ENCODE data around the gene SERTAD4.
A peak's percentile ranks its signal among the peaks of the same experiment; 100 is the strongest.

Gene SERTAD4

DNA sequence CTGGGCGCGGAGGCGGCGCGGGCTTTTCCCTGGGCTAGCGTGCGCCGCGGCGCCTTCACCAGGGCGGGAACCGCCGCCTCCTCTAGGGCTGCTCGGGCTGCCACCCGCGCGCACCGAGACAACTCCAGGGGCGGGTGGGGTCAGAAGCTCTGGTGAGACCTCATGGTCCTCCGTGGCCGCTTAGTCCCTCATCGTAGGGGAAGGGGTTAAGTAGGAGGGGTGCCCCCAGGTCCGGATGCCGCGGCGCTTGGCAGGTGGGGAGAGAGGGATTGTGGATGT lies 559 bp downstream of the SERTAD4 start:
- no peak for DNase-seq (ENCODE audit: low spot score)

DNA sequence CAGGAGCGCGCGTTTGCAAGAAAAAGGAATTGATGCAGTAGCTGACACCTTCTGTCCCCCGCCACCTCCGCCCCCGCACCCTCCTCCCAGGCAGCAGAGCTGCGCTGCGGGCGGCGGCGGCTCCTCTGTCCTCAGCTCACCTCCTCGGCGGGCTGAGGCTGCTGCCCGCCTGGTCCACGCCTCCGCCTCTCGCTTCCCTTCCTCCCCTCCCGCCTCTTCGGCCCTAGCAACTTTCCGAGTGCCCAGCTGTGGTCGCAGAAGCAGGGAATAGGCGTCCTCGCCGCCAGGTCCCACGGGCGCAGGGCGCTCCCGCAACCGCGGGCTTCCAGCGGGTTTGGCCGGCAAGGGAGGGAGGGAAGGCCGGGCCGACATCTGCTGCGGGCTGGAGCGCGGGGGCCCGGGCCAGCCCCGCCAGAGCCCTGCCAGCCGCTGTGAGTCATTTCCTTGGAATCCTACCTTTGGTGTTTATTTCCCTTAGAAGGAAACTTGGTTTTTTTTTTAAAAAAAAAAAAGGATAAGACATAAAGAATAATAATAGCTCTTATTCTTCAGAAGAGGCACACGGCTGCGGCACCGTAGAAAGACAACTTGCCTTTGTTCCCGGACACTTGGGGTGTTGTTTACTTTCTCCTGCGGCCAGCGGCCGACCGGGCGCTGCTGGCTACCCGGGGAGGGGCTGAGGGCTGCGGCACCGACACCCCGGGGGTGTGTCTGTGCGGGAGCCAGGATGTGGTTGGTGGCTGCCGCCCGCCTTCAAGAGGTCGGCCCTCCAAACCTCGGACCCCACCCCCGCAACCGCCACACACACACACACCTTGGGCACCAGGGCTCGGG lies 1.1 kb downstream of the SERTAD4 start:
- peak; percentile 11 for DNase-seq (ENCODE audit: low spot score)

DNA sequence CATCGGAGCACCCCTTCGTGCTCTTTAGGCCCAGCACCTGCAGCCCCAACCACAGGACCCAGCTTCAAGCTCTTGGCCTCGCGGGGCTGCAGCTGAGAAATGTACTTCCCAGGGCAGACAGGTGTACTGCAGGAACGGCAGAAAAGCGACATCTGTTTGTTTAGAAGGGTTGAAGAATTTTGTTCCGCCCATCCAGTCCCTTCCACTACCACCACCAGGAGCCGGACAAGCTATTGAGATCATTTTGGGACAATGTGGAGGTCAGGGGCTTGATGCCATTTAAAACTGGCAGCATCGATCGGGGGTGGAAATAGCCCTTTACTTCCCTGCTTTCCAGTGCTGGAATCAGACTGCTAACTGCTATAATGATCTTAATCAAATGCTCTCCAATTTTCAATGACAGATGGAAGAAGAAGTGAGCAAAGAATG lies 1.7 kb downstream of the SERTAD4 start:
- no peak for DNase-seq (ENCODE audit: low spot score)

DNA sequence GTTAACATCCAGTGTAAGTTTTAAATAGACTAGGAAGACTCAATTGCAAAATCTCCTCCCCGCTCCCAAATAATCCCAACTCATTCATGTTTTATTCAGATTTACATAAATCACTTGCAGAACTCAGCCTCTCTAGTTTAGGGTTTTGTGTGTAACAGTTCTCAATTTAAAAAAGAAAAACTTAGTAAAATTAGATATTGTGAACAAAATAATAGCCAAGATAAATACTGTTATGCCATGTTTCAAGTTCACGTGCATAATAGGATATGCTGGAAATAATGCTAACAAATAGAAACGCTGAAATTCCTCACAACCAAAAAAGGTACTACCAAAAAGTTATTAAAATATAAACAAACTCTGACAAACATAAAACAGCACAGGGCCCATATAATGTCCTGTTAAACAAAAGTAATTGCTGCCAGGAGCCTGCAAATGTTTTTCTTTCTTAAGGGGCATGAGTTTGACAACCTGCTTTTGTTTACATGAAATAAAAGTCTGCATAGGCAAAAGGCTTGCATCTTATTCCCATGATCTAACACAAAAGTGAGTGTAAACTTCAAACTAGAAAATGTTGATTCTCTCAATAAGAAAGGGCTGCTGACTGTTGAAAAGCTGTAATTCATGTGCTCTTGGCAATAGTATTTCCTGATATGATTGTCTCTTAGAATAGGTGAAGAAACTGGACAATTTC lies 2.9 kb downstream of the SERTAD4 start:
- DNase-seq (ENCODE audit: low spot score) = no peak

- DNase-seq (ENCODE audit: low spot score) = no peak
Measured at GRCh38 chr1:210236386-210236839, 3.8 kb downstream of the SERTAD4 start.

DNA sequence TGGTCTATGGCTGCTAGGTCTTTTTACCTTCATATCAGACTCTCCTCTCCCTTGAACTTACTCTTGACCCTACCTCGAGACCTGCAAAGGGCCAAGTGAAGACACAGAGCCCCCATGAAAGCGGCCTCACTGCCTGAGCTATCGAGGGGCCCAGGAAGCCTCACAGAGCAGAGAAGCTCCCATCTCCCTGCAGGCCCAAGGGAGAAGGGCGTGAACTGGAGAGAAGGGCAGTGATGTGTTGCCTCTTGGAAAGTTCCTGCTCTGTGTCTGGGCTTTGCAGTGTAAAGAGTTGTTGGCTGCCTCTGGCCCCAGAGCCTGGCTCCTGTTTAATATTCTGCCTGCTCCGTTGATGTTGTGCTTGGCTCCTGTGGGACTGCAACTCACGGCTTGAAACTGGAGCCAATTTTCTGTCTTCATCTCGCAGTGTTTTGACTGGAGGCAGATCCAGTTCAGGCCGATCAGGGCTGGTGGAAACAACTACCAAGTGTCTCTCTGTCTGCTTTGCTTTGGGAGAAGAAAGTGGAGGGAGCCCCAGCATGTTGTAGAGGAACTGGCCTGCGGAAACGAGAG lies 4.3 kb downstream of the SERTAD4 start:
- DNase-seq (ENCODE audit: low spot score) = no peak

- no peak for DNase-seq (ENCODE audit: low spot score)
Measured at GRCh38 chr1:210237479-210237878, 4.9 kb downstream of the SERTAD4 start.

DNA sequence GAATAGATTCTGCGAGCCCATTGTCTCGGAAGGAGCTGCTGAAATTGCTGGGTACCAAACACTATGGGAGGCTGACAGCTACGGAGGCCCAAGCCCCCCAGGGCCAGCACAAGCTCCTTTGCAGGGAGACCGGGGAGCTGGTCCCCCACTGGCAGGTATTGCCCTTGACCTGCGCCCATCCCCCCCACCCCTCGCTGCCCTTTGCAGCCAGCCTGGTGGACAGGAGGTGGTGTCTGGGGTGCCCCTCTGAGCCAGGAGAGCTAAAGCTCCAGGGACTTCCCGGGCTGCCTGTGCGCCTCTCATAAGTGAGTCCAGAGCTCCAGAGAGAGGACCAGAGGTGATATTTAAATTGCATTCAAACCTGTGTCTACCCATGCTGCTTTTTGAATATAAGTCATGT lies 5.4 kb downstream of the SERTAD4 start:
- no peak for DNase-seq (ENCODE audit: low spot score)

DNA sequence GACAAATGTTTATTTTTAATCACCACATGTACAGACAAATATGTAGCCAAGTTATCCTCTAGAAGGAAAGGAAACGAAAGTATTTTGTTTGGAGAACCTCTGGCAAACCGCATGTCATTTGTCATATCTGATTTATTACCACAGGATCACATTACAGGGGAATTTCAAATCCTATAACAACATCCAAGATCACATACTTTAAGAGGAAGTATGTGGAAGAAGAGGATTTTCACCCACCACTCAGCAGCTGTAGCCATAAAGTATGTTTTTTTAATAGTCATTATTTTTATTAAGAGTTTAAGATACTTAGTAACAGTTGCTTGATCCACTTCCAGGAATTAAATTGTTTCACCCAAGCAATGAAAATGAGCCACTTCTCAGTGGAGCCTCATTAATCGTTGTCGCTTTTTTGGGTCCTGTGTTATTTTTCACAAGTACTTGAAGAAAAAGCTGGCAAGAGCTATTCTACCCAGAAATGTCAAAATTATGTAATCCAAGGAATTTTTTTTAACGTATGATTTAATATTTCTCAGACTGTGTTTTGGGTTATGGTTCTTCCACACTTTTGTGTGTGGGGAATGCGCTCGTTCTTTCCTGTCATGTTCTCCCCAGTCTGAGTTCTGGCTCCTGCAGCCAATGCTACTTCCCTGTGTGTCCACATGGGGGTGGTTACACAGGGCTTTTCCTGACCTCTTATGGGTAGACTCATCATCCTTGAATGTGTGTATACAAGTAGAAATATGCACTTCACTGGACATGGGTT lies 6.9 kb downstream of the SERTAD4 start:
- DNase-seq (ENCODE audit: low spot score) = peak; percentile 68

GRCh38 chr1:210241121-210241520 lies 8.5 kb downstream of the SERTAD4 start:
- no peak for DNase-seq (ENCODE audit: low spot score)

DNA sequence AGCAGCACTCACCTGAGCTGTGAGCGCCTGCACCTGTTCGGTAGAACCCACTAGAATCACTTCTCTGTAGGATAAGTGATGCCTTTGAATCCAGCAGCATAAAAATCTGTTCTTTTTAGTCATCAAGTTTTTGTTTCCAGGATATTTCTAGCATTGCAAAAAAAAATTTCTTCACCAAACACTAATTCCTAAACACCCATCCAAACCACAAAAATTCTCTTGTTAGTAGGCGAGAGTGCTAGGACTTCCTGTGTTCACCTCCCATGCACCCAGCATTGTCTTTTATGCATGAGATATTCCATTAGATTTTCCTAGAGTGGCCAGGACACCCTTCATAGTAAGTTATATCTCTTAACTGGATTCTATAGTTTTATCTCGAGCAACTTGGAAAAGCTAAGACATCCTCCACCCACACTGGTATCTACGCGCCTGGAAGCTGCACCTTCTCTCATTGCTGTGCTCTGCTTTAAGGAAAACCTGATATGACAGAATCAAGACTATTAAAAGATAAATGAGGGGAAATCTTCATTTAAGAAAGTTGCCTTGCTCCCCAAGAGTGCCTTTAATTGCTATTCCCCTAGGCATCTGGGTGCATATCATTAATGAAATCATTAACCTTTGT lies 12.3 kb downstream of the SERTAD4 start:
- DNase-seq (ENCODE audit: low spot score) = no peak

DNA sequence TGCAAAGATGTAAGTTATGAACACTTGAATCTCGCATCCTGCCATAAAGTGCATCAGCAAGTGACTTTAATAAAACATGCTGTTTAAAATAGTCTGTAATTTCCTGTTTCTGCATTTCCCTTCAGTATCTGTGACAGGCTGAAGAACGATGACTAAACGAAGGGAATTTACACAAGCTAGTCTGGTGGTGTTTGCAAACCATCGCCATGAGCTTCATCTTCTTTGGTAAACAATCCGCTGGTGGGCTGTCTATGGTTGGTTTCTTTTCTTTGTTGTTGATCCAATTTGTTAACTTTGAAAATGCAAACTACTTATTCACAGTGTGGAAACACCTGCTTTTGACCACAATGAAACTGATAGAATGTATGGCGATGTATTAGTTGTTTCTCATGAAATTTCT lies 13.9 kb downstream of the SERTAD4 start:
- DNase-seq (ENCODE audit: low spot score) = no peak

- no peak for DNase-seq (ENCODE audit: low spot score)
Measured at GRCh38 chr1:210248341-210248740, 15.7 kb downstream of the SERTAD4 start.

DNA sequence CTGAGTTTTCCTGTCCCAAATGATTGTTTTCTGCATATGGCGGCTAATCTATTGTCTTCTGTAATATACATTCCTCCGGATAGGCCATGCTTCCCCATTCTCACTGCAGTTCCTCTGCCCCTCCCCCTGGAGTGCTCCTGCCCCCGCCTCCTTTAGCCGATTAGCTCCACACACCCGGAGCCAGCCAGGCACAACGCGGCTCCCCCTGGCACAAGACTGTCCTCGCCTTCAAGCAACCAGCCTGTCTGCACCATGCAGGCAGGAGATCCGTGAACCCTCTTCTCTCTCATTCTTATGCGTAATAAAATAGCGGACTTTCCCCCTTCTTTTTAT lies 18.0 kb downstream of the SERTAD4 start:
- DNase-seq (ENCODE audit: low spot score) = no peak

GRCh38 chr1:210250998-210251679 lies 18.5 kb downstream of the SERTAD4 start:
- DNase-seq (ENCODE audit: low spot score) = no peak

DNA sequence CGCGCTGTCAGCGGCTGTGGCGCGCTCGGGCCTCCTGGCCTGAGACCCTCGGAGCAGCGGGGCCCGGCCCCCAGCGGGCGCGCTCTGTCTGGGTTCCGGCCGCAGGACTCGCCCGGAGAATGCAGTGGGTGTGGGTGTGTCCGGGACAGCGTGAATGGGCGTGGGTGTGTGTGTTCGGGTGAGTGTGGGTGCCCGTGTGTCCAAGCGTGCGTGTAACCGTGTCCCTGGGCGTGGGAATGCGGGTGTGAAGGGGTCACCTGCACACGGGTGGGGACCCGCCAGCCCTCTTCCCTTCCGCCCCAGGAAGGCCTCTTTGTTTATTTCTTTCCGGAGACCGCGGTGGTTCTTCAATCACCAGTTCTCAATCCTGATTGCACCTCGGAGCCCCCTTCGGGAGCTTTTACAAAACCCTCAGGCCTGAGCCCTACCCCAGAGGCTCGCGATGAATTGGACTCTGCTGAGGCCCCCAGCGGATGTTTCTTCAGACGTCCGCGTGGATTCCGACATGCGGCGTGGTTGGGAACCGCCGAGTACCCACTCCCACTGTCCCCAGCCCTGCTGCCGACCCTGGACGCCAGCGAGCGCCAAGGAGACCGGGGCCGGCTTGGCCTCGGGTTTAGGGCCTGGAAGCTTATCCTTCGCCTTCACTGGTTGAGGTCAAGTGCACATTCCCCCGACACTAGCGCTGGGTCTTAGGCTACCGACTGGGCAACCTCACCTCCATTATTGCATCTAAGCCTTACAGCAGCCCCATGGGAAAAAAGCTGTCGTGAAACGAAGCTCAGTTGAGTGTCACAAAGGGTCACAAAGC lies 19.3 kb downstream of the SERTAD4 start:
- DNase-seq (ENCODE audit: low spot score) = no peak

DNA sequence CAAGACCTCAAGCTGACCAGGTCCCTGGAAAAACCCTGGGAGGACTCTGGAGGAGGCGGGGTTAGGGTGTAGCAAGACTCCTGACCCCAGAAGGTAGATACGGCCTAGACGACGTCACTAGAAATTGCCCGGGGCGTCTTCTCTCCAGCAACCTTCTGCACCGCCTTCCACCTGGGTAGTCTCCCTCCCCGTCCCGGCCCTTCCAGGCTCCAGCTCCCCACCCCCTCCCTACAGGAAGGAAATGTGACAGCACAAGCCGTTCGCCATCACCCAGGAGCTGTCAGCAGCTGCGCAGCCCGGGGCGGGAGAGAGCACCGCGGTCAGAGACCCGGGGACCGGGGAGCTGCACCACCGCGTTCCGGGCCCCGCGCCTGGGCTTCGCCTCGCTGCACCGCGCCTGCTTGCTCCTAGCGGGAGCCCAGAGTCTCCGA lies 20.0 kb downstream of the SERTAD4 start:
- DNase-seq (ENCODE audit: low spot score) = no peak

- DNase-seq (ENCODE audit: low spot score) = no peak
Measured at GRCh38 chr1:210254298-210254697, 21.7 kb downstream of the SERTAD4 start.

GRCh38 chr1:210257698-210258529 lies 25.3 kb downstream of the SERTAD4 start:
- no peak for DNase-seq (ENCODE audit: low spot score)

GRCh38 chr1:210259561-210259960 lies 27.0 kb downstream of the SERTAD4 start:
- no peak for DNase-seq (ENCODE audit: low spot score)

Measured in RKO (cell line).